DOHH2 (cell line): ENCODE data around the gene LONRF3.

Experiments
- H3F3A ChIP-seq: fragments of 200-600 bp; sonication (generic), shearing (Covaris generic); 2 replicates; pipeline ENCODE4 v1.6.0; 2016; ENCODE audit warnings: antibody characterized with exemption, mild to moderate bottlenecking; ENCODE audit not compliant: control insufficient read depth, insufficient read depth
- H3K27ac ChIP-seq: fragments of 200-600 bp; sonication (generic); 2 replicates; pipeline ENCODE4 v1.5.1; 2014; ENCODE audit warnings: low read depth, mild to moderate bottlenecking, low read length, moderate library complexity
- H3K27me3 ChIP-seq: fragments of 200-600 bp; sonication (generic); 2 replicates; pipeline ENCODE4 v1.6.1; 2014; ENCODE audit warnings: mild to moderate bottlenecking, low read length, mixed read lengths; ENCODE audit not compliant: control insufficient read depth
- H3K36me3 ChIP-seq: fragments of 200-600 bp; sonication (generic); 2 replicates; pipeline ENCODE4 v1.6.1; 2014; ENCODE audit warnings: mild to moderate bottlenecking, low read length, moderate library complexity, mixed read lengths; ENCODE audit not compliant: control insufficient read depth
- H3K4me1 ChIP-seq: fragments of 200-600 bp; sonication (generic); 2 replicates; pipeline ENCODE4 v1.6.1; 2014; ENCODE audit warnings: mild to moderate bottlenecking, low read length, mixed read lengths; ENCODE audit not compliant: control insufficient read depth
- H3K4me2 ChIP-seq: fragments of 200-600 bp; sonication (generic); 2 replicates; pipeline ENCODE4 v1.6.0; 2014; ENCODE audit warnings: mild to moderate bottlenecking, low read length, moderate library complexity
- H3K4me3 ChIP-seq: fragments of 200-600 bp; sonication (generic); 2 replicates; pipeline ENCODE4 v1.5.1; 2014; ENCODE audit warnings: mild to moderate bottlenecking, low read length, mixed read lengths
- H3K79me2 ChIP-seq: fragments of 200-600 bp; sonication (generic); 2 replicates; pipeline ENCODE4 v1.6.1; 2014; ENCODE audit warnings: mild to moderate bottlenecking, low read length, mixed read lengths; ENCODE audit not compliant: control insufficient read depth
- H3K9me2 ChIP-seq: fragments of 200-600 bp; sonication (generic); replicated peaks from 2 replicates; pipeline ENCODE4 v1.6.1; 2014; ENCODE audit warnings: mild to moderate bottlenecking, low read length, mixed read lengths; ENCODE audit not compliant: control insufficient read depth
- H3K9me3 ChIP-seq: fragments of 200-600 bp; sonication (generic); 2 replicates; pipeline ENCODE4 v1.6.1; 2014; ENCODE audit warnings: antibody characterized with exemption, low read length, mixed read lengths; ENCODE audit not compliant: control insufficient read depth, insufficient read depth
- H4K20me1 ChIP-seq: fragments of 200-600 bp; sonication (generic); 2 replicates; pipeline ENCODE4 v1.6.0; 2014; ENCODE audit warnings: low read depth, mild to moderate bottlenecking, antibody characterized with exemption, low read length, moderate library complexity; ENCODE audit not compliant: control insufficient read depth, insufficient read depth
- EZH2phosphoT487 ChIP-seq: fragments of 200-600 bp; sonication (generic); IDR thresholded peaks from 2 replicates; pipeline ENCODE4 v1.6.1; 2017; ENCODE audit warnings: borderline replicate concordance, mild to moderate bottlenecking, antibody characterized with exemption, low read length, moderate library complexity, mixed read lengths
- TF ChIP-seq, protein P1 (sequence below): fragments of 200-600 bp; sonication (generic); IDR thresholded peaks from one replicate; pipeline ENCODE4 v1.5.1; 2014; ENCODE audit warnings: antibody characterized with exemption, mild to moderate bottlenecking, low read depth, low read length; ENCODE audit not compliant: poor library complexity, severe bottlenecking

LONRF3 gene

DNA sequence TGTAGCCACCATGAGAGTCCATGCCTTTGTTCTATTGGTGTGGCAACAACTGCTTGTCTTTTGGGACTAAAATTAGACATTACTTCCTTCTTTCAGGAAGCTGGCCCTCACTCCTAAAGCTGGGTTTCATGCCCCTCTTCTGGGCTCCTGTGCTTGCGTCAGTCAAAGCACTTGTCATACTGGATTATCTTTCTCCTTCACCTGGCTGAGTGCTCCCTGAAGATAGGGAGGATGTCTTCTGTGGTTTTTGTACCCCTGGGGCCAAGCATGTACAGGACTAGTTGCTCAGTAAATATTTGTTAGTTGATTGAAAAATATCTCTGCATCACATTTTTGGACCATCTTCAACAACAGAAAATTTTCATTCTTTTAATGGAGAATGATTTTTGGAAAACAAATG is 26.1 kb upstream of the LONRF3 start:
- Histone ChIP-seq H3F3A (no peaks in the 10 kb centered on the region), H3K36me3 (no peaks in the 10 kb centered on the region), H3K9me2 (no peaks in the 10 kb centered on the region), H3K4me1 (no peaks in the 10 kb centered on the region), H3K27me3 (no peaks in the 10 kb centered on the region; the same call in 1 of the 2 replicates), H3K4me2 (no peak overlapping the region), H3K9me3 (no peaks in the 10 kb centered on the region), H3K27ac (no peak overlapping the region), H4K20me1 (no peaks in the 10 kb centered on the region), H3K4me3 (no peak overlapping the region), H3K79me2 (no peaks in the 10 kb centered on the region)
- TF ChIP-seq, protein P1, sequence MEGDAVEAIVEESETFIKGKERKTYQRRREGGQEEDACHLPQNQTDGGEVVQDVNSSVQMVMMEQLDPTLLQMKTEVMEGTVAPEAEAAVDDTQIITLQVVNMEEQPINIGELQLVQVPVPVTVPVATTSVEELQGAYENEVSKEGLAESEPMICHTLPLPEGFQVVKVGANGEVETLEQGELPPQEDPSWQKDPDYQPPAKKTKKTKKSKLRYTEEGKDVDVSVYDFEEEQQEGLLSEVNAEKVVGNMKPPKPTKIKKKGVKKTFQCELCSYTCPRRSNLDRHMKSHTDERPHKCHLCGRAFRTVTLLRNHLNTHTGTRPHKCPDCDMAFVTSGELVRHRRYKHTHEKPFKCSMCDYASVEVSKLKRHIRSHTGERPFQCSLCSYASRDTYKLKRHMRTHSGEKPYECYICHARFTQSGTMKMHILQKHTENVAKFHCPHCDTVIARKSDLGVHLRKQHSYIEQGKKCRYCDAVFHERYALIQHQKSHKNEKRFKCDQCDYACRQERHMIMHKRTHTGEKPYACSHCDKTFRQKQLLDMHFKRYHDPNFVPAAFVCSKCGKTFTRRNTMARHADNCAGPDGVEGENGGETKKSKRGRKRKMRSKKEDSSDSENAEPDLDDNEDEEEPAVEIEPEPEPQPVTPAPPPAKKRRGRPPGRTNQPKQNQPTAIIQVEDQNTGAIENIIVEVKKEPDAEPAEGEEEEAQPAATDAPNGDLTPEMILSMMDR, result no peak
- no peak for TF ChIP-seq EZH2phosphoT487

DNA sequence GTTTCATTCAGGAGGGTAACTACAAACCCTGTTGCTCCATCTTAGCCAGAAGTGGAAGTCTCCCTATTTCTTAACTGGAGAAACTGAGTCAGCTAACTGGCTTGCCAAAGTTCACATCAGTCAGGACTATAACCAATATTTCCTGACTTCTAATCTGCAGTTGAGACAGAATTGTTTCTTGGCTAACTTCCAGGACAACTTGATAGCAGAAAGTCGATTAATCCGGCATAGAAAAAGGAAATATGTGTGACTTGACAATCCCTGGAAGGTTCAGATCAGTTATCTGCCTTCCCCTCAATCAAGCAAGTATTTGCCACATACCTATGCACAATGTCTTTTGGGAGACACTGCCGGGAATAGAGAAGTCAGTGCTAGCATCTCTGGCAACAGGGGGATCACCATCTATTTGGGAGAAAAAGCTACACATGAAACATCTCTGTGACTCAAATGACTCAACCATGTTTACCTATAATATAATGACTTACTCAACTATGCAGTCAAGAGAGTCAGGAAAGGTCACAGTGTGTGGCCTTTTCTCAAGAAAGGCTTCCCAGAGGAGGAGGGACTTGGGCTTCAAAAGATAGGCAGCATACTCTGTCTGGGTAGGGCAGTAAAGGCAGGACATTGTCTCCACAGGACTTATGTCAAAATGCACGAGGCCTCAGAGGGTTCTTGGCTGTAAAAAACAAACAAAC is 12.4 kb upstream of the LONRF3 start:
- H3K4me3 ChIP-seq, result no peak overlapping the region
- no peak for TF ChIP-seq EZH2phosphoT487
- TF ChIP-seq, protein P1, result no peak
- no peaks in the 10 kb centered on the region for H4K20me1 ChIP-seq
- H3K36me3 ChIP-seq, result no peaks in the 10 kb centered on the region
- no peaks in the 10 kb centered on the region for H3K27me3 ChIP-seq
- H3K4me2 ChIP-seq, result no peak overlapping the region
- H3F3A ChIP-seq, result no peaks in the 10 kb centered on the region
- no peak overlapping the region for H3K27ac ChIP-seq
- H3K9me2 ChIP-seq, result no peaks in the 10 kb centered on the region
- no peaks in the 10 kb centered on the region for H3K9me3 ChIP-seq
- no peaks in the 10 kb centered on the region for H3K79me2 ChIP-seq
- no peaks in the 10 kb centered on the region for H3K4me1 ChIP-seq

DNA sequence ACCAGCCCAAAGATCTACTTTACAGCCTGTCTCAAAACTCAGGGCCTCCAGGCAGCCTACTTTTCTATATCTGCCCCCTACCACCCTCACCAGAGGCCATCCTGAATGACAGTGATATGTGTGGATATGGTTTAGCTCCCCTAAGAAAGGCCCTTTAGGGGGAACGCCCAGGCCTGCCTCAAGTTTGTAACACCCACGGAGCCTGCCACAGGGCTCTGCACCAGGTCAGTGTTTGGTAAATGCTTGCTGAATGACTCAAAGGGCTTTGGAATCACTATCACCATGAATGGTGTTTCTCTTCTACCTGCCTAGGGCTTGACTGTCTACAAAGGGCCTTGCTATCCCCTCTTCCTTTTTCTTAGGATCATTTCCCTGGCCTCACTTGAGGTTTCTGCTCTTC is 11.3 kb upstream of the LONRF3 start:
- no peaks in the 10 kb centered on the region for H3K9me2 ChIP-seq
- H3K4me3 ChIP-seq, result no peak overlapping the region
- no peak overlapping the region for H3K27ac ChIP-seq
- H3K9me3 ChIP-seq, result no peaks in the 10 kb centered on the region
- TF ChIP-seq, protein P1, result no peak
- TF ChIP-seq EZH2phosphoT487, result no peak
- H3K79me2 ChIP-seq, result no peaks in the 10 kb centered on the region
- no peaks in the 10 kb centered on the region for H4K20me1 ChIP-seq
- no peak overlapping the region for H3K4me2 ChIP-seq
- H3K4me1 ChIP-seq, result no peaks in the 10 kb centered on the region
- H3K36me3 ChIP-seq, result no peaks in the 10 kb centered on the region
- no peaks in the 10 kb centered on the region for H3K27me3 ChIP-seq
- H3F3A ChIP-seq, result no peaks in the 10 kb centered on the region
